CD4-positive, alpha-beta T cell treated with Interleukin-15 for 4 hours (primary cell): ENCODE measurements around the gene FGFR3.
"Not testable (repeated sequence)": the region's sequence is repeated elsewhere in the genome, so short reads cannot be mapped to it uniquely, and the experiment has no call there.

Experiments
- DNase-seq: peaks from one replicate; pipeline ENCODE4 v3.0.0-alpha.2; 2020; ENCODE audit warnings: low spot score

The FGFR3 gene

GRCh38 chr4:1819284-1819683 is 26.2 kb downstream of the FGFR3 start:
- DNase-seq = no peak

- DNase-seq = no peak
Measured at GRCh38 chr4:1819816-1820215, 26.7 kb downstream of the FGFR3 start.

GRCh38 chr4:1821679-1822567 is 28.8 kb downstream of the FGFR3 start:
- no peak for DNase-seq

GRCh38 chr4:1822568-1823544 is 29.8 kb downstream of the FGFR3 start:
- no peak for DNase-seq

- no peak for DNase-seq
Measured at GRCh38 chr4:1823545-1823932, 30.4 kb downstream of the FGFR3 start.

GRCh38 chr4:1824746-1825145 is 31.7 kb downstream of the FGFR3 start:
- no peak for DNase-seq

- DNase-seq = no peak
Measured at GRCh38 chr4:1825326-1825725, 32.2 kb downstream of the FGFR3 start.

GRCh38 chr4:1826531-1827350 is 33.6 kb downstream of the FGFR3 start:
- DNase-seq = no peak

- DNase-seq = no peak
Measured at GRCh38 chr4:1830234-1830633, 37.1 kb downstream of the FGFR3 start.

GRCh38 chr4:1830642-1831228 is 37.6 kb downstream of the FGFR3 start:
- DNase-seq = no peak

- no peak for DNase-seq
Measured at GRCh38 chr4:1831331-1831730, 38.2 kb downstream of the FGFR3 start.

- DNase-seq = no peak
Measured at GRCh38 chr4:1832690-1833089, 39.6 kb downstream of the FGFR3 start.

GRCh38 chr4:1833307-1834046 is 40.4 kb downstream of the FGFR3 start:
- no peak for DNase-seq

- DNase-seq = no peak
Measured at GRCh38 chr4:1834047-1834775, 41.1 kb downstream of the FGFR3 start.

- not testable (repeated sequence) for DNase-seq
Measured at GRCh38 chr4:1835836-1836235, 42.7 kb downstream of the FGFR3 start.

GRCh38 chr4:1836650-1837049 is 43.6 kb downstream of the FGFR3 start:
- no peak for DNase-seq

- DNase-seq = no peak
Measured at GRCh38 chr4:1837069-1837468, 44.0 kb downstream of the FGFR3 start.

GRCh38 chr4:1839282-1839681 is 46.2 kb downstream of the FGFR3 start:
- no peak for DNase-seq

- DNase-seq = no peak
Measured at GRCh38 chr4:1841201-1841886, 48.3 kb downstream of the FGFR3 start.

GRCh38 chr4:1841887-1842210 is 48.8 kb downstream of the FGFR3 start:
- no peak for DNase-seq
